ENCODE measurements around the gene CCT4.

- TF ChIP-seq CTCF (conservative IDR thresholded peaks at IDR 0.05; ENCODE audit: low read depth, low read length) = no peak
- no peak for TF ChIP-seq EZH2 (IDR thresholded peaks at IDR 0.05; ENCODE audit: borderline replicate concordance, low read depth, low read length, poor library complexity, severe bottlenecking)
Measured at GRCh38 chr2:61876400-61876799, 12.1 kb downstream of the CCT4 start.
